LoVo (cell line): ENCODE measurements around the gene IQSEC1.

ENCODE experiments used
- DNase-seq: peaks from one replicate; pipeline ENCODE4 v3.0.0-alpha.2; 2016; ENCODE audit warnings: low spot score

Gene IQSEC1

GRCh38 chr3:13085846-13086179 is 12.6 kb upstream of the IQSEC1 start:
- DNase-seq = no peak

DNA sequence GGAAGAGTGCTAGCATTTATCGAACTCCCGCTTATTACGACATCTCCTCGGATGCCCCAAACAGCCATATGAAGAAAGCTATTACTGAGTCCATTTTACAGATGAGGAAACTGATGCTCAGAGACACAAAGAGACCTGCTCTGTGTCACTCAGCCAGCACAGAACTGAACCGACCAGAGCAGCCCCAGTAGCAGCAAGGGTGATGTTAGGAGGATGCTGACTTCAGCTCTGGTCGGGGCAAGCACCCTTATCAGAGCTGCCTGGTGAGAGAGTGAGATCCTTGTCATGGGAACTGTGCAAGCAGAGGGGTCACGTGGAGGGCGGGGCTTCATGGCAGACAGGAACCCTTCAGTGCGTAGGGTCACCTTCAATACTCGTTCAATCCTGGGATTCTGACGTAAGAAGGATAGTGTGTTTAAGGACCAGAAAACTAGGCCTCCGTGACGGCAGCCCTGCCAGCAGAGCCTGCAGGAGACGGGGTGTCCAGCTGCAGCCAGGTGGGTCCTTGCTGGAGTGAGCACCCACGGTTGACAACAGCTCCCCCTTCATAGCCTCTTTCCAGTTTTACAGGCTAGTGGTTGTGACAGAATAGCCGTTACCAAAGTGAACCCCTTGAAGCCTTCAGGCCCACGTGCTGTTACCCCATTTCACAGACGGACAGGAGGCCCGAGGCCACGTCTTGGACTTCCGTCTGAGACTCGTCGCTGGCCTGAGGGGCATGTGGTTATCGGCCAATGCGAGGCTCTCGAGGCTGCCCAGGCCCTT is 12.0 kb upstream of the IQSEC1 start:
- DNase-seq = no peak

DNA sequence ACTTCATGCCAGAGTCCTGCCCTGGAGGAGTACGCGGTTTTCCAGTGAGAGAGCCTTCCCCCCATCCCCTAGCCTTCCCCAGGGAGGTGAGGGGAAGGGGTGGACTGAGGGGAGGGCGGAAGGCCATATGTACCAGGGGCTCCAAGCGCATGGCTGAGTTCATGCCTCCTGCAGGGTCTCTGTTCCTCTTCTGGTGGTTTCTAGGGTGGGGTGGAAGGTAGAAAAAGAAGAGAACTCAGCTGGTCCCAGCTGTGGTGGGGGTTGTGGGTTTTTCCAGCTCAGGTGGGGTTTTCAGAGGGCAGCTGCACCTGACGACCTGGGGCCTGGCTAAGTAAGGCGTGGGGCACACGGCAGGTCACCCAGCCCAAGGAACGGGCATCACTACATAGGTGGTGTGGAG is 10.7 kb upstream of the IQSEC1 start:
- DNase-seq = no peak

GRCh38 chr3:13083254-13083653 is 10.0 kb upstream of the IQSEC1 start:
- no peak for DNase-seq

GRCh38 chr3:13082677-13083076 is 9.4 kb upstream of the IQSEC1 start:
- DNase-seq = no peak

DNA sequence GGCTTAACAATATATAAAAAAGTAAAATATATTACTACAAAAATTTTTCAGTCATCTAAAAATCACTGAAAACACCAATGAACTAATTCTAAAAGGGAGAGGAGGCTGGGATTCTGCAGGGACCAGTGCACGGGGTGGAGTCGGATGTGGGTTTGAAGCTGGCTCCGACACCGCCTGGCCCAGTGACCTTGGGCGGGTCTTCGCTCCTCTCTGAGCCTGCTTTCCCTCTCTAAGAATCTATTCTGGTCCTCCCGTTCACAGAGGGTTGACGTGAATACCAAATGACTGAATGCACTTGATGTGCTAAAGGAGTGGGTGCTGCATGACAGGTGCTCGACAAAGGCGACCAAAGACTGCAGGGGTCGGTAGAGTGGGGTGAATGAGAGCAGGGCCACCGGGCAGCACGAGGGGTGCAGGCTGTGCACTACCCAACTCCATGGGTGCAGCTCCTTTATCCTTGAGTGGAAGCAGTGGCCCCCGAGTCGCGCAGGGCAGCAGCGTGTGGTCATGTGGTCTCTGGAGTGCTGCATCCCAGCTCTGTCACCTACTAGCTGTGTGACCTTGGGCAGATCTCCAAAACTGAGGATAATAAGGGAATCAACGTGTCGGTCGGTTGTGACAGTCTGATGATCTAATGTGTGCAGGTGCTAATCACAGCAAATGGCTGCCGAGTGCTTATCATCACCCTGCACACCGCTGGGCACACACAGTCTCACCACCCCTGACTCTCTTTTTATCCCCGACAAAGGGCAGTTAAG is 8.6 kb upstream of the IQSEC1 start:
- DNase-seq = no peak

GRCh38 chr3:13080591-13080990 is 7.4 kb upstream of the IQSEC1 start:
- DNase-seq = no peak

DNA sequence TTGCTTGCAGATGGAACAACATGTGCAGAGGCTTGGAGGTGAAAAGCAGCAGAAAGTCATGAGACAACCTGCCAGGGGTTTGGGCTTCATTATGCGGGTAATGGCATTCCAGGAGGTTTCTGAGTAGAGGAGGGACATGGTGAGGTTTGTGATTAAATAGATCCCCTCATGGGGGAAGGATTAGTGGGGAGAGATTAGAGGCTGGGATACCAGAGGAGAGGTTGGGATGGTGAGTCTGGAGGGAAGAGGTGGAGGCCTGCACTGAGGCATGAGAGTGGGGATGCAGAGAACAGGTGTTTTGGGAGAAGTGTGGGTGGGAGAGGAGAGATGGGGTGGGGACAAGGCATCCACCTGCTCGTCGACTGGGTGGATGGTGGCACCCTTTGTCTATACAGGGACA is 6.8 kb upstream of the IQSEC1 start:
- no peak for DNase-seq

GRCh38 chr3:13079510-13079909 is 6.3 kb upstream of the IQSEC1 start:
- DNase-seq = no peak

GRCh38 chr3:13079051-13079450 is 5.8 kb upstream of the IQSEC1 start:
- no peak for DNase-seq

GRCh38 chr3:13078163-13078905 is 5.1 kb upstream of the IQSEC1 start:
- no peak for DNase-seq

DNA sequence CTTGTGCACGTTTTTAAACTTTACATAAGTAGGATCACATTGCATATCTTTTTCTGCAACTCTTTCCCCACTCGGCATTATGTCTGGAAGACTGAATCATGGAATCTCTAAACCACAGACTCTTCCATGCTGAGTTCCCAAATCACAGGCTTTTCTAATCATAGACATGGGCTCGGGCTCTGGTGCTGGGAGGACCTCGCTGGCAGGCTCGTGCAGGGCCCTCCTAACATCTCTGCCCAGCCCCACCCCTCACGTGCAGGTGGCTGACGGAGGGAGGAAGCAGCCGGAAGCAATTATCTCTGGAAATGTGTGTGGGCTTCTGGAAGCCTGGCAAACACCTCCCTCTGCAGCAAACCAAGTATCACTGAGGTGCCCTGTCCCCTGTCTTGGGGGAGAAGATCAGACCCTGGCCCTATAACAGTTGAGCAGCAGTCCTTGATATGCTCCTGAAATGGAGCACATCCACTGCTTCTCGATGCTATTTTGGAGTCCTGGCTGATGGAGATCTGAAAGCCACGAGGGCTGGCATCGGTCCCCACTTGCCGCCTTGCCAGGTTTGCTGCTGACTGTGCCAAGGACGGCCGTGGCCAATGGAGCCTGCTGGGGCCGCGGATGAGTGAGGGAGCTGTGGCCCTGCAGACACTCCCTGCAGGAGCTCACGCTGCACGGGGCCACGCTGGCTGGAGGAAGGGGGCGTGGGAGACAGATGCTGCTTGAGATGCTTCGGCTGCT is 4.4 kb upstream of the IQSEC1 start:
- DNase-seq = no peak

GRCh38 chr3:13075986-13076654 is 2.9 kb upstream of the IQSEC1 start:
- no peak for DNase-seq

- no peak for DNase-seq
Observed at GRCh38 chr3:13075318-13075717, 2.1 kb upstream of the IQSEC1 start.

- no peak for DNase-seq
Observed at GRCh38 chr3:13074006-13074375, 762 bp upstream of the IQSEC1 start.

GRCh38 chr3:13072600-13073325 is 466 bp downstream of the IQSEC1 start:
- no peak for DNase-seq

DNA sequence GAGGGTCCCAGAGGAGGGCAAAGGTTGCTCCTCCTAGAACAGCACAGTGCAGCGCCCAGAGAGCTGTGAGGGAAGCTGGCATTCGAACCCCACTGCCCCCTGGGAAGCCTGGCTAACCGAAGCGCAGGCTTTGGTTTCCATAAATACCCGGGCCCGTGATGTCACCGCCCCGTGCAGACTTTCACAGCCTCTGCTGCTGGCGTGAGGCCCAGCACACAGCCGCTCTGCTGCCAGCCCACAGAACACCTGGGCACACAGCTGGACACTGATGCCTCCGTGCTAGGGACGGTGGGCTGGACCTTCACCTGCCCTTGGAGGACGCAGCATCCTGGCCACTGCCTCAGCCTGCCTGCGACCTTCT is 1.0 kb downstream of the IQSEC1 start:
- no peak for DNase-seq

GRCh38 chr3:13071695-13072094 is 1.5 kb downstream of the IQSEC1 start:
- no peak for DNase-seq

GRCh38 chr3:13070391-13071070 is 2.7 kb downstream of the IQSEC1 start:
- DNase-seq = no peak

DNA sequence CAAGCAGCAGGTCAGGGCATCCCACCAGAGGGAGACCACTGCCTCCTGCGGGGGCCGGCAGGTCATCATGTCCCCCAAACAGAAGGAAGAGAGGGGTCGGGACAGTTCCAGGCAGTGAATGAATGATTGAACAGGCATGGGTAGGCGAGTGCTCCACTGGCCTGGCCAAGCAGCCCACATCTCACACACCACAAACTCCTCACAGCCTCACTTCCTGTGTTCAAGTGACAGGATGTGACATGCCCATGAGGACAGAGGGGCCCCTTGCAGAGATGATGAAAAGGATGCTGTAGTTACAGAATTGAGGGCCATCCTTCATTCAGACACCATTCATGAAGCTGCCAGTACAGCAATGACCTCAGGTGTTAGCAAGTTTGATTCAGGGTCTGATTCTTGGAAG is 3.7 kb downstream of the IQSEC1 start:
- no peak for DNase-seq
